OCI-LY3 (cell line): ENCODE data around the gene SDK2.

Source experiments
- H2AFZ ChIP-seq: fragments of 200-600, 300-600 bp; shearing (Covaris generic); 2 replicates; pipeline ENCODE4 v1.6.0; 2014; ENCODE audit warnings: antibody characterized with exemption, low read depth, low read length
- H3K27ac ChIP-seq: fragments of 200-600, 300-600 bp; sonication (generic); 2 replicates; pipeline ENCODE4 v1.5.1; 2014; ENCODE audit warnings: mild to moderate bottlenecking, low read length, moderate library complexity, mixed read lengths
- H3K27me3 ChIP-seq: fragments of 200-600, 300-600 bp; sonication (generic); 2 replicates; pipeline ENCODE4 v1.6.1; 2014; ENCODE audit warnings: low read depth, low read length, mixed read lengths
- H3K36me3 ChIP-seq: fragments of 200-600, 300-600 bp; sonication (generic); replicated peaks from 2 replicates; pipeline ENCODE3; 2014; ENCODE audit warnings: low read depth, low read length, mixed read lengths
- H3K4me1 ChIP-seq: fragments of 300-600, 200-600 bp; sonication (generic); 2 replicates; pipeline ENCODE4 v1.6.1; 2014; ENCODE audit warnings: low read length, mixed read lengths
- H3K4me2 ChIP-seq: fragments of 200-600, 300-600 bp; sonication (generic); 2 replicates; pipeline ENCODE4 v1.6.1; 2014; ENCODE audit warnings: low read length, mixed read lengths
- H3K4me3 ChIP-seq: fragments of 300-600, 200-600 bp; sonication (generic); 2 replicates; pipeline ENCODE4 v1.5.1; 2014; ENCODE audit warnings: antibody characterized with exemption, mild to moderate bottlenecking, low read length, moderate library complexity
- H3K79me2 ChIP-seq: fragments of 300-600, 200-600 bp; shearing (Covaris generic); 2 replicates; pipeline ENCODE4 v1.6.1; 2014; ENCODE audit warnings: mild to moderate bottlenecking, low read length, mixed read lengths
- H3K9ac ChIP-seq: fragments of 300-600, 200-600 bp; shearing (Covaris generic); 2 replicates; pipeline ENCODE4 v1.6.0; 2014; ENCODE audit warnings: mild to moderate bottlenecking, low read length, moderate library complexity
- H3K9me3 ChIP-seq: fragments of 200-600, 300-600 bp; shearing (Covaris generic); 2 replicates; pipeline ENCODE4 v1.6.1; 2014; ENCODE audit warnings: low read length, mixed read lengths; ENCODE audit not compliant: insufficient read depth
- H4K20me1 ChIP-seq: fragments of 200-600, 300-600 bp; sonication (generic); 2 replicates; pipeline ENCODE4 v1.6.1; 2016; ENCODE audit warnings: low read length, mixed read lengths; ENCODE audit not compliant: insufficient read depth
- EZH2phosphoT487 ChIP-seq: fragments of 200-600 bp; shearing (Covaris generic); IDR thresholded peaks from 2 replicates; pipeline ENCODE4 v1.6.1; 2018; ENCODE audit warnings: antibody characterized with exemption, mixed run types, low read depth
- TF ChIP-seq, protein P1 (sequence below): fragments of 200-600, 300-600 bp; sonication (generic); IDR thresholded peaks from 2 replicates; pipeline ENCODE4 v1.5.1; 2014; ENCODE audit warnings: antibody characterized with exemption, low read length, low read depth

Gene SDK2

DNA sequence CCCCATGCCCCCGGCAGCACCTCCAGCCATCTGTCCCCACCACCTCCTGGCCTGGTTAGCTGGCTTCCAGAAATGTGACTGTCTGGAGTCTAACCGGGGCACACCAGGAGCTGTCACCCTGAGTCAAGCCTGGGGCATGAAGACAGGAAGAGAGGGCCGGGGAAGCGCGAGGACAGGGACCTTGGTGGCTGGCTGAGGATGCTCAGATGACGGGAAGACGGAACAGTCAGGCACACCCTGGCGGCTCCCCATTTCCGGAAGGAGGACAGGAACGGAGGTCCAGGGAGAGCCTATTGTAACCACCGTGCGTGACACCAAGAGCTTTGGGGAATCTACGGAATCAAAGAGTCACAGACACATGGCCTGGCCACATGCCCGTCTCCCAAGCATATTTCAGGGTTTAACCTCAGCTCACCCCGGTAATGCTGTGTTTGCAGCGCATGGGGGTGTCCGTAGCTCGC lies 51.7 kb downstream of the SDK2 start:
- H3K27ac ChIP-seq = no peak overlapping the region
- no peak overlapping the region for H3K9ac ChIP-seq

DNA sequence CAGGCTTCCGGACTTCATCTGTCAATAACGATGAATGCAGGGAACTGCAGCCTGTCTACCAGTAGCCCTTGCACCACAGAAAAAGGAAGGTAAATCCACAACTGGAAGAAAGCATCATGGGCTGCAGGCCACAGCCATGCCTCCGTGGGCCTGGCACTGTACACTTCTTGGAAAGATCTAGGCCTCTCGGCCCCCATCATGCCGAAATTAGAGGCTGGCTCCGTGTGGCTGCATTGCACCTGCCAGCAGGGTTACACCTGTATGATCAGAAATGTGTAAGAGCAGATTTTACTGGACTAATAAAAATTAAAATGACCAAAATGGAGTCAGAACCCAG lies 52.2 kb downstream of the SDK2 start:
- TF ChIP-seq EZH2phosphoT487 = no peak
- TF ChIP-seq, protein P1, sequence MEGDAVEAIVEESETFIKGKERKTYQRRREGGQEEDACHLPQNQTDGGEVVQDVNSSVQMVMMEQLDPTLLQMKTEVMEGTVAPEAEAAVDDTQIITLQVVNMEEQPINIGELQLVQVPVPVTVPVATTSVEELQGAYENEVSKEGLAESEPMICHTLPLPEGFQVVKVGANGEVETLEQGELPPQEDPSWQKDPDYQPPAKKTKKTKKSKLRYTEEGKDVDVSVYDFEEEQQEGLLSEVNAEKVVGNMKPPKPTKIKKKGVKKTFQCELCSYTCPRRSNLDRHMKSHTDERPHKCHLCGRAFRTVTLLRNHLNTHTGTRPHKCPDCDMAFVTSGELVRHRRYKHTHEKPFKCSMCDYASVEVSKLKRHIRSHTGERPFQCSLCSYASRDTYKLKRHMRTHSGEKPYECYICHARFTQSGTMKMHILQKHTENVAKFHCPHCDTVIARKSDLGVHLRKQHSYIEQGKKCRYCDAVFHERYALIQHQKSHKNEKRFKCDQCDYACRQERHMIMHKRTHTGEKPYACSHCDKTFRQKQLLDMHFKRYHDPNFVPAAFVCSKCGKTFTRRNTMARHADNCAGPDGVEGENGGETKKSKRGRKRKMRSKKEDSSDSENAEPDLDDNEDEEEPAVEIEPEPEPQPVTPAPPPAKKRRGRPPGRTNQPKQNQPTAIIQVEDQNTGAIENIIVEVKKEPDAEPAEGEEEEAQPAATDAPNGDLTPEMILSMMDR = no peak

More for the DNA sequence above, 51.7 kb downstream of the SDK2 start:
- Histone ChIP-seq H4K20me1 (no peaks in the 10 kb centered on the region), H3K27me3 (no peaks in the 10 kb centered on the region; the same call in 1 of the 2 replicates), H3K36me3 (no peaks in the 10 kb centered on the region), H2AFZ (no peak overlapping the region), H3K4me3 (no peak overlapping the region), H3K9me3 (no peaks in the 10 kb centered on the region), H3K4me1 (no peaks in the 10 kb centered on the region), H3K4me2 (no peak overlapping the region), H3K79me2 (no peaks in the 10 kb centered on the region)
- TF ChIP-seq, protein P1 = no peak
- TF ChIP-seq EZH2phosphoT487 = no peak

DNA sequence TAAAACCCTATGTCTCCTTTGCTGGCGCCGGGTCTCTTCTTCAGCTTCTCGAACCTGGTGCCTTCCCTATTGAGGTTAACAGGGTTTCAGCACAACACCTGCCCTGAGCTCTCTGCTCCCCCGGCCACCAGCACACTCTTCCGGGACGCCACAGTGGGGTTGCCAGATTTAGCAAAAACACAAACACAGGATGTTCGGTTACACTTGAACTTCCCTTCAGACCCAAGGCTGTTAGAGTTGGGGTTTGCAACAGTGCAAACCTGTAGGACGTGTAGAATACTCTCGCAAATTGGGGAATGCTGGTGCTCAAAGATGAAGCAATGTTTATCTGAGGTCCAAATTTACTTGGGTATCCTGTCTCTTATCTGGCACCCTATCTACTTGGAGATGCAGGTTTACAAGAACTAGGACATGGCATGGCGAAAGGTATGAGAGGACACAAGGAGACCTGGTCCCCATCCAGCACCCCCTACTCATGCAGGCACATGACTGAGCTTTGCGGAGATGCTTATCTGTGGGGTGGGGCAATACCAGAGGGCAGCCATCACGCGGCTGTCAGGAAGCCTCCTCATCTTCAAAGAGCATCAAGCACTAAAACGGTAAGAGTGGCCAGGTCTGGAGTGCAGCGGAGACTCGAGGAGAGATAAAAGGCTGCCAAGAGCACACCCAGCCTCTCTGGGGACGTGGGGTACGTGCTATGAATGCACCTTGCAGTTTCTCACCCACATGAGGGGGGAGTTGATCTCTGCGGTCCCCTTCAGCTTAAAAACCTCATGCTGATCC lies 52.8 kb downstream of the SDK2 start:
- H3K4me2 ChIP-seq = no peak overlapping the region

More for the DNA sequence above, 52.2 kb downstream of the SDK2 start:
- Histone ChIP-seq H3K4me3 (no peak overlapping the region), H3K4me1 (no peaks in the 10 kb centered on the region), H3K4me2 (no peak overlapping the region), H4K20me1 (no peaks in the 10 kb centered on the region), H2AFZ (no peak overlapping the region), H3K79me2 (no peaks in the 10 kb centered on the region), H3K27me3 (no peaks in the 10 kb centered on the region; the same call in 1 of the 2 replicates), H3K27ac (no peak overlapping the region), H3K36me3 (no peaks in the 10 kb centered on the region), H3K9me3 (no peaks in the 10 kb centered on the region), H3K9ac (no peak overlapping the region)

DNA sequence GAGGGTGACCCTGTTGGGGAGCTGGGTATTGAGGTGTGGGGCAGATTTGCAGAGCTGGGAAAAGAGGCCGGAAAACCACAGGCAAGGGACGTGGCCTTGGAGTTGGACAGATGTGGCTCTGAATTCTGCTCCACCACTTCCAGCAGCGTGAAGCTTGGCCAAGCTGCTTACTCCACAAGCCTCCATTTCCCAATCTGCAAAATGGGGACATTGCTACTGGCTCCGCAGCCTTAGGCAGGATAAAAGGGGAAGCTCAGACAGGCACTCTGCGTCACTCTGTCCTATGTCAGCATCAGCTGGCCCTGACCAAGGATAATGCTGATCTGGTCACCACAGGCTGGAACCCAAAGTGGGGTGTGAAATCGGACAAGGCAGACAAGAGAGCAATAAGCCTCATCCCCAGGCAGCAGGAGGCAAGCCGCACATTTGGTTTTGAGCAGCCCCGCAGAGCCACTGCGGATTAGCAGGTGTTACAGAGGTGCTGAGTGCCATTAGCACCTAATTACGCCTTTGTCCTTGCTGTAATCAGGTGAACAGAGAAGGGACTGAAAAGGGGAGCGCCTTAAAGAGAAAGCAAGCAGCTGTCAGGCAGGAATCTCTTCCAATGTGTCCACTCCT lies 54.8 kb downstream of the SDK2 start:
- Histone ChIP-seq H3K9ac (no peak overlapping the region), H2AFZ (no peak overlapping the region), H3K4me3 (no peak overlapping the region), H3K4me2 (no peak overlapping the region), H3K9me3 (no peaks in the 10 kb centered on the region), H3K79me2 (no peaks in the 10 kb centered on the region), H4K20me1 (no peaks in the 10 kb centered on the region), H3K4me1 (no peaks in the 10 kb centered on the region), H3K36me3 (no peaks in the 10 kb centered on the region), H3K27me3 (no peaks in the 10 kb centered on the region; the same call in 1 of the 2 replicates), H3K27ac (no peak overlapping the region)
- TF ChIP-seq EZH2phosphoT487 = no peak

More for the DNA sequence above, 52.8 kb downstream of the SDK2 start:
- Histone ChIP-seq H3K4me3 (no peak overlapping the region), H3K9ac (no peak overlapping the region), H3K27me3 (no peaks in the 10 kb centered on the region; the same call in 1 of the 2 replicates), H3K9me3 (no peaks in the 10 kb centered on the region), H2AFZ (no peak overlapping the region), H3K79me2 (no peaks in the 10 kb centered on the region), H3K27ac (no peak overlapping the region), H3K4me1 (no peaks in the 10 kb centered on the region), H3K36me3 (no peaks in the 10 kb centered on the region), H4K20me1 (no peaks in the 10 kb centered on the region)
- TF ChIP-seq, protein P1 = no peak
- no peak for TF ChIP-seq EZH2phosphoT487
